ES-I3 (cell line): Measurements from ENCODE around the gene KCP.

Source experiments
- H3K36me3 ChIP-seq: 2 replicates; pipeline ENCODE4 v1.6.1; 2013; ENCODE audit warnings: mild to moderate bottlenecking, low read length, control low read depth, moderate library complexity; ENCODE audit not compliant: insufficient read depth
- H3K4me1 ChIP-seq: 2 replicates; pipeline ENCODE4 v1.6.1; 2013; ENCODE audit warnings: mild to moderate bottlenecking, control low read depth, low read length; ENCODE audit not compliant: insufficient read depth
- H3K9ac ChIP-seq: 2 replicates; pipeline ENCODE4 v1.6.1; 2013; ENCODE audit warnings: low read depth, mild to moderate bottlenecking, low read length, moderate library complexity
- H3K9me3 ChIP-seq: 2 replicates; pipeline ENCODE4 v1.6.1; 2013; ENCODE audit warnings: mild to moderate bottlenecking, low read length, moderate library complexity; ENCODE audit not compliant: control insufficient read depth, insufficient read depth

KCP gene

DNA sequence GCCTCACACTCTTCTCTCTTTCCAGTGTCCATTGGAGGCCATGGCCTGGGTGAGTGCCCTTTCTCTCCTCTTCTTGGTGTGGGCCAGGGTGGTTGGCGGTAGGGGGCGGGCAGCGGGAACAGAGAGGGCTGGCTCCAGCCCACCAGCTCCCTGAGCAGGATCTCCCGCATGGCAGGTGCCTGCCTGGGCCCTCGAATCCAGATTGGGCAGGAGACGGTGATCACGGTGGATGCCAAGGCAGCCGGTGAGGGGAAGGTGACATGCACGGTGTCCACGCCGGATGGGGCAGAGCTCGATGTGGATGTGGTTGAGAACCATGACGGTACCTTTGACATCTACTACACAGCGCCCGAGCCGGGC lies 61.4 kb downstream of the KCP start:
- Histone ChIP-seq H3K9ac (no peak overlapping the region), H3K36me3 (peaks cover 12% of the 10 kb centered on the region), H3K4me1 (no peaks in the 10 kb centered on the region), H3K9me3 (no peaks in the 10 kb centered on the region)

DNA sequence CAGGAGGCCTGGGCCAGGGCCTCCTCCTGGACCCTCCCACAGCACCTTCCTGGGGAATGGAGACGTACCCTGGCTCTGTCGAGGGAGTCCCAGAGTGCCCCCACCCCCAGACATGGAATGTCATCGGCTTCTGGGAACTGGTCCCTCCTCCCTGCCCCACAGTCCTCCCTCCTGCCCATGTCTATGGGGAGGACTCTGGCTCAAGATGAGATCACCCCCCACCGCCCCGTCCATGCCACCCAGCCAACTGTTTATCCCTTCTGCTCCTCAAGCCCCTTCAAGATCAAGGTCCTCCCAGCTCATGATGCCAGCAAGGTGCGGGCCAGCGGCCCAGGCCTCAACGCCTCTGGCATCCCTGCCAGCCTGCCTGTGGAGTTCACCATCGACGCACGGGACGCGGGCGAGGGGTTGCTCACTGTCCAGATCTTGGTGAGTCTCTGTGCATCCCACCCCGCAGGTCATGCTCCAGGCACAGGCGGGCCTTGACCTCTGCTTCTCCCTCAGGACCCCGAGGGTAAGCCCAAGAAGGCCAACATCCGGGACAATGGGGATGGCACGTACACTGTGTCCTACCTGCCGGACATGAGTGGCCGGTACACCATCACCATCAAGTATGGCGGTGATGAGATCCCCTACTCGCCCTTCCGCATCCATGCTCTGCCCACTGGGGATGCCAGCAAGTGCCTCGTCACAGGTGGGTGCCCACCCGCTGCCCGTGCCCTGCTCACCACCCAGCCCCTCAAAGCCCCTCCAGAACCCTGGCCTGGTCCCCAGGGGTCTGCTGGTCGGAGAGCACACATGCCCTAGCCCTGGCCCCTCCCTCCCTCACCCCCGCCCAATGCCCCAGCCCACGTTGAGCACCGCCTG lies 62.0 kb downstream of the KCP start:
- no peaks in the 10 kb centered on the region for H3K4me1 ChIP-seq
- H3K9me3 ChIP-seq = no peaks in the 10 kb centered on the region
- peaks cover 14% of the 10 kb centered on the region for H3K36me3 ChIP-seq
- no peak overlapping the region for H3K9ac ChIP-seq

DNA sequence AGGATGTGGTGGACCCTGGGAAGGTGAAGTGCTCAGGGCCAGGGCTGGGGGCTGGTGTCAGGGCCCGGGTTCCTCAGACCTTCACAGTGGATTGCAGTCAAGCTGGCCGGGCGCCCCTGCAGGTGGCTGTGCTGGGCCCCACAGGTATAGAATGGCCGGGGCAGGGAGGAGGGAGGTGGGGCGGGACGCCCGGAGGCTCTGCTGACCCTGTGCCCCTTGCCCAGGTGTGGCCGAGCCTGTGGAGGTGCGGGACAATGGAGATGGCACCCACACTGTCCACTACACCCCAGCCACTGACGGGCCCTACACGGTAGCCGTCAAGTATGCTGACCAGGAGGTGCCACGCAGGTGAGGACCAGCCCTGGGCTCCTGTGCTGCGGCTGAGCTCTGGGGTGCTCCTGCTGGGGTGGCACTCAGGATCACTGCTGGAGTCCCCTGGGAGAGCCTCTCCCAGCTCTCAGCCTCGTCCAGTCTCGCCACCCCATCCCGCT lies 62.7 kb downstream of the KCP start:
- Histone ChIP-seq H3K9me3 (no peaks in the 10 kb centered on the region), H3K4me1 (no peaks in the 10 kb centered on the region), H3K36me3 (peaks cover 16% of the 10 kb centered on the region), H3K9ac (no peak overlapping the region)

DNA sequence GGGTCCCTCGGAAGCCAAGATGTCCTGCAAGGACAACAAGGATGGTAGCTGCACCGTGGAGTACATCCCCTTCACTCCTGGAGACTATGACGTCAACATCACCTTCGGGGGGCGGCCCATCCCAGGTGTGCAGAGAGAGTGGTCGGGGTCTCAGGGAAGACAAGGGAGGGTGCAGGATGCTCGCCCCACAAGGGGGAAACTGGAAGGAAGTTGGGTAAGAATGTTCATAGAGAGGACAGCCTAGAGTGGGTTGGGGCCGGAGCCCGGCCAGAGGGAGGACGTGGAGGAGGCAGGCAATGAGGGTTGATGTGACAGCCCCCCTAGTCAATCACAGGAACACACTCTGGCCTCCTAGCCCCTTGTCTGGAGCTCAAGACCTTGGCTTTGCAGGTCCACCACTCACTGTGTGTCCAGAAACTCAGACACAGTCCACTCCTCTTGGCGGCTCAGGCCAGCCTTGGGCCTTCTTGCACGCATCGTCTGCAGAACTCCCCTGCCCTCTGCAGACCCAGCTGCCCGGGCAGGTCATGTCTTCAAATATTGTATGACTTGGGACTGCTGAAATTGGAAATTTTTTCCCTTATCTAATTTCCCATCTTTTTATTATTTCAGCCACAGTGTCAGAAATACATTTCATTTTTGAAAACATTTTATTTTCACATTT lies 63.6 kb downstream of the KCP start:
- peaks cover 22% of the 10 kb centered on the region for H3K36me3 ChIP-seq
- H3K9me3 ChIP-seq = no peaks in the 10 kb centered on the region
- no peak overlapping the region for H3K9ac ChIP-seq
- H3K4me1 ChIP-seq = no peaks in the 10 kb centered on the region

DNA sequence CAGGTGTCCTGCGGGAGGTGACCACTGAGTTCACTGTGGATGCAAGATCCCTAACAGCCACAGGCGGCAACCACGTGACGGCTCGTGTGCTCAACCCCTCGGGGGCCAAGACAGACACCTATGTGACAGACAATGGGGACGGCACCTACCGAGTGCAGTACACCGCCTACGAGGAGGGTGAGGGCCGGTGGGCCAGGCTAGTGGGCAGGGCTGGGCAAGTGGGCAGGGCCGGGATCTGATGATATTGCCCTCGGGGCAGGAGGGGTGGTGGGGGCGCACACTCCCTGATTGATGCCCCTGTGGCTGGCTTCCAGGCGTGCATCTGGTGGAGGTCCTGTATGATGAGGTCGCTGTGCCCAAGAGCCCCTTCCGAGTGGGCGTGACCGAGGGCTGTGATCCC lies 64.5 kb downstream of the KCP start:
- no peaks in the 10 kb centered on the region for H3K4me1 ChIP-seq
- no peak overlapping the region for H3K9ac ChIP-seq
- H3K9me3 ChIP-seq = no peaks in the 10 kb centered on the region
- peaks cover 22% of the 10 kb centered on the region for H3K36me3 ChIP-seq

DNA sequence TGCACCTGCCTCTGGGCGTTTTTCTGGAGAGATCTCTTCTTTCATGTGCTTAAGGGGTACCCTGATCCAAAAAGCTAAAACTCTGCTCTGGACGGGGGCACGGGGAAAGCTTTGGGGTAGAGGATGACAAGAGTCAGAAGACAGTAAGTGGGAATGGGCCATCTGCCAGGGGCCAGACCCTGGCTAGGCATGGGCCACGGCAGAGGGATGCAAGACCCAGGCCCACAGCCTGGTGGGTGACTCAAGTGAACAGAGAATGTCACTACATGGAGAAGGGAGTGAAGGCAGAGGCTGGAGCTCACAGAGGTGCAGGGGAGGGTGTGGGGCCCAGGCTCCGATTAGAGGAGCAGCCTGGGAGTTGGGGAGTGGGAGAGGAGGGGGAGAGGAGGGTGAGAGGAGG lies 65.0 kb downstream of the KCP start:
- Histone ChIP-seq H3K36me3 (peaks cover 20% of the 10 kb centered on the region), H3K9me3 (no peaks in the 10 kb centered on the region), H3K9ac (no peak overlapping the region), H3K4me1 (no peaks in the 10 kb centered on the region)

DNA sequence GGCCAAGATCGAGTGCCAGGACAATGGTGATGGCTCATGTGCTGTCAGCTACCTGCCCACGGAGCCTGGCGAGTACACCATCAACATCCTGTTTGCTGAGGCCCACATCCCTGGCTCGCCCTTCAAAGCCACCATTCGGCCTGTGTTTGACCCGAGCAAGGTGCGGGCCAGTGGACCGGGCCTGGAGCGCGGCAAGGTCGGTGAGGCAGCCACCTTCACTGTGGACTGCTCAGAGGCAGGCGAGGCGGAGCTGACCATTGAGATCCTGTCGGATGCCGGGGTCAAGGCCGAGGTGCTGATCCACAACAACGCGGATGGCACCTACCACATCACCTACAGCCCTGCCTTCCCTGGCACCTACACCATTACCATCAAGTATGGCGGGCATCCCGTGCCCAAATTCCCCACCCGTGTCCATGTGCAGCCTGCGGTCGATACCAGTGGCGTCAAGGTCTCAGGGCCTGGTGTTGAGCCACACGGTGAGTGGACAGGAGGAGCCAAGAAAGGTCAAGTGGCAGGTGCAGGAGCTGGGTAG lies 65.7 kb downstream of the KCP start:
- no peaks in the 10 kb centered on the region for H3K4me1 ChIP-seq
- no peaks in the 10 kb centered on the region for H3K9me3 ChIP-seq
- H3K36me3 ChIP-seq = peaks cover 18% of the 10 kb centered on the region
- no peak overlapping the region for H3K9ac ChIP-seq

DNA sequence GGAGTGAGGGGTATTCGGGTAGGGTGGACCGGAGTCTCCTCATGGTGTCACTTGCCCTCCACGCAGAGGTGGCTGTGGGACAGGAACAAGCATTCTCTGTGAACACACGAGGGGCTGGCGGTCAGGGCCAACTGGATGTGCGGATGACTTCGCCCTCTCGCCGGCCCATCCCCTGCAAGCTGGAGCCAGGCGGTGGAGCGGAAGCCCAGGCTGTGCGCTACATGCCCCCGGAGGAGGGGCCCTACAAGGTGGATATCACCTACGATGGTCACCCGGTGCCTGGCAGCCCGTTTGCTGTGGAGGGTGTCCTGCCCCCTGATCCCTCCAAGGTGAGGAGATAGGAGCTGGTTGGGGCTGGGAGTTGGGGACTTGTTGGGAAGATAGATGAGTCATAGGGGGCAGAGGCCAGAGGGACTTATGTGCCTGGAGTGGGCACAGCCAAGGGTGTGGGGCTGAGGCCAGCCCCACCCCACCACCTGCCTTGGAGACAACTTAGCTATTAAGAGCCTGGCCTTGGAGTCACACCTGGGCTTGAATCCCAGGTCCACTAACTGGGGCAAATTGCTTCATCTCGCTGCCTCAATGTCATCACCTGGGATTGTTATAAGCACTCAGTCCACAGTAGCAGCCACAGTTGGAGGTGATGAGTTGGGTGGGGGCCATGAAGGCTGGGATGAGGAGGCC lies 66.4 kb downstream of the KCP start:
- Histone ChIP-seq H3K36me3 (peaks cover 20% of the 10 kb centered on the region), H3K9ac (no peak overlapping the region), H3K4me1 (no peaks in the 10 kb centered on the region), H3K9me3 (no peaks in the 10 kb centered on the region)

DNA sequence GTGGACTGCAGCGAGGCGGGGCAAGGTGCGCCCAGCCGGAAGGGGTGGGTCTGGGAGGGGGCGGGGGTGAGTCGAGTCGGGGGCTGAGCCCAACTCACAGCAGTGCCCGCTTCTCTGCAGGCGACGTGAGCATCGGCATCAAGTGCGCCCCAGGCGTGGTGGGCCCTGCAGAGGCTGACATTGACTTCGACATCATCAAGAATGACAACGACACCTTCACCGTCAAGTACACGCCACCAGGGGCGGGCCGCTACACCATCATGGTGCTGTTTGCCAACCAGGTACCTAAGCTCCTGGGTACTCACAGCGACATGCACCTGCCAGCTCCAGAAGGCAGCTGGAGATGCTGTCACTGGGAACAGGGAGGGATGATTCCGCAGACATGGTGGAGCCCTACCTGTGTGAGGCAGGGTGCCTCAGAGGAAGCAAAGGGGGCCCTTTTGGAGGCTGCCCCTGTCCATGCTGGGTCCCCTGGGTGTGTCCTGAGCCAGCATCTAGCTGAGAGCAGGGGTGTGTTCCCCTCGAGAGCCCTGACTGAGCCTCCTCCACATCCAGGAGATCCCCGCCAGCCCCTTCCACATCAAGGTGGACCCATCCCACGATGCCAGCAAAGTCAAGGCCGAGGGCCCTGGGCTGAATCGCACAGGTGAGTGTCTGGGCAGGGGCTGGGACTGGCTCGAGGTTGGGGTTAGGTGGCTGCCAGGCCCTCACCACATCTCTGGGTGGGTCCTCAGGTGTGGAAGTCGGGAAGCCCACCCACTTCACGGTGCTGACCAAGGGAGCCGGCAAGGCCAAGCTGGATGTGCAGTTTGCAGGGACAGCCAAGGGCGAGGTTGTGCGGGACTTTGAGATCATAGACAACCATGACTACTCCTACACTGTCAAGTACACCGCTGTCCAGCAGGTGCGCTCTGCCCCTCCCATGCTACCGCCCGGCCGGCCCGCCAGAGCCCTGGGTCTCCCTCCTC lies 67.6 kb downstream of the KCP start:
- Histone ChIP-seq H3K9ac (no peak overlapping the region), H3K36me3 (peaks cover 21% of the 10 kb centered on the region), H3K9me3 (no peaks in the 10 kb centered on the region), H3K4me1 (no peaks in the 10 kb centered on the region)

DNA sequence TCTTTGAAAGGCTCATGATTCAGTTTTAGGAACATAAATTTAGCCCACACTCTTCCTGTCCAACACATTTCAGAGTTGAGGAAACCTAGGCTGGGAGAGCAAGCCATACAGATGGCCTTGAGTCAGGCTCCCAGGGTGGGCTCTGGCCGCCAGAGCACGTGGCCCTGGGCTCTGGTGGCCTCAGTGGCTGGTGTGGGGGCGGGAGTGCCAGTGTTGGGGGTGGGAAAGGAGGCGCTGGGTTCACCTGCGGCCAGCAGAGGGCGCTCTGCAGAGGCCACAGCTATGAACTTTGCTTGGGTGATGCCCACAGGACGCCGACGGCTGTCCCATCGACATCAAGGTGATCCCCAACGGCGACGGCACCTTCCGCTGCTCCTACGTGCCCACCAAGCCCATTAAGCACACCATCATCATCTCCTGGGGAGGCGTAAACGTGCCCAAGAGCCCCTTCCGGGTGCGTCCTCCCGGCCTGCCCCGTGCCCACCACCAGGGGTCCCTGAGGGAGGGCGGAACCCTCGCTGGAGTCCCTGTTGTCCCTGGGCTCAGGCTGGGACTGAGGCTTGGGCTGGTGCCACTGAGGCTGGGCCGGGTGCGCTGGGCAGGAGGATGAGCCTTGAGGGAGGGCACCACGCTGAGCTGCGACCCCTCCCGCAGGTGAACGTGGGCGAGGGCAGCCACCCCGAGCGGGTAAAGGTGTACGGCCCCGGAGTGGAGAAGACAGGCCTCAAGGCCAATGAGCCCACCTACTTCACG lies 68.4 kb downstream of the KCP start:
- Histone ChIP-seq H3K36me3 (peaks cover 25% of the 10 kb centered on the region), H3K9me3 (no peaks in the 10 kb centered on the region), H3K9ac (no peak overlapping the region), H3K4me1 (no peaks in the 10 kb centered on the region)

DNA sequence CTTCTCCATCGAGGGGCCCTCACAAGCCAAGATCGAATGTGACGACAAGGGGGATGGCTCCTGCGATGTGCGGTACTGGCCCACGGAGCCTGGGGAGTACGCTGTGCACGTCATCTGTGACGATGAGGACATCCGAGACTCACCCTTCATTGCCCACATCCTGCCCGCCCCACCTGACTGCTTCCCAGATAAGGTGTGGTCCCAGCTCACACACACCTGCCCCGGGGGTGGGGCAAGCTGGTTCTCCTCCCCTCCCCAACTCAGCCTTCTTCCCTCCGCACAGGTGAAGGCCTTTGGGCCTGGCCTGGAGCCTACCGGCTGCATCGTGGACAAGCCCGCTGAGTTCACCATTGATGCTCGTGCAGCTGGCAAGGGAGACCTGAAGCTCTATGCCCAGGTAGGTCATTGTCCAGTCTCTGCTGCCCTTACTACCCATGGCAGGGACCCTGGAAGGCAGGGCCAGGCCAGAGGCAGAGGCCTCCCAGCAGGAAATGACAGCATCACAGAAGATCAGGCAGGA lies 69.3 kb downstream of the KCP start:
- Histone ChIP-seq H3K9me3 (no peaks in the 10 kb centered on the region), H3K4me1 (no peaks in the 10 kb centered on the region), H3K9ac (no peak overlapping the region), H3K36me3 (peaks cover 25% of the 10 kb centered on the region)

DNA sequence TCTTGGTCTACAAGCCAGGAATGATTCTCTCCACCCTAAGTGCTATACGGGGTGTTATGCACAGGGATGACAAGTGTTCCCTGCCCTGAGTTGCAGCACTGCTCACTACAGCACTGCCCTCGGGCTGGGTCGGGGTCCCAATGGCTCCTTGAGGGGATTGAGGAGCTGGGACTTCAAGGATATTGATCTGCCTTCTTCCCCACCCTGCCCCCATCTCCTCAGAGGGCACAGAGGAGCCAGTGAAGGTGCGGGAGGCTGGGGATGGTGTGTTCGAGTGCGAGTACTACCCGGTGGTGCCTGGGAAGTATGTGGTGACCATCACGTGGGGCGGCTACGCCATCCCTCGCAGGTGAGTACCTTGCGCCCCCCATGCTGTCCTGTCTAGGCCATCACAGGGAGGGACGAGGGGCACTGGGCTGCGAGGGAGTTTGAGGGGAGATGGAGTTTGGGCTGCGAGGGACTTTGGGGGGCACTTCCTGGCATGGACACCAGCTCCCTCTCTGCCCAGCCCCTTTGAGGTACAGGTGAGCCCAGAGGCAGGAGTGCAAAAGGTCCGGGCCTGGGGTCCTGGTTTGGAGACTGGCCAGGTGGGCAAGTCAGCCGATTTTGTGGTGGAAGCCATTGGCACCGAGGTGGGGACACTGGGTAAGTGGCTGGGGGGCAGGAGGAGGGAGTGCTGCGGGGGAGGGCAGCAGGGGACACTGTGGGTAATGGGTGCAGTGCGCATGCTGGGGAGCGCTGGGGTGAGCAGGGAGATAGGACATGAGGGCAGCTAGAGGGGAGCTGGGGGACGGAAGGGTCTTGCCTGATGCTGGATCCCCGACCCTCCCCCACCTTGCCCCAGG lies 70.0 kb downstream of the KCP start:
- Histone ChIP-seq H3K4me1 (no peaks in the 10 kb centered on the region), H3K36me3 (peaks cover 25% of the 10 kb centered on the region), H3K9ac (no peak overlapping the region)

More for the DNA sequence above, 70.0 kb downstream of the KCP start:
- no peaks in the 10 kb centered on the region for H3K9me3 ChIP-seq
